Ovary (tissue), 3 donors: ENCODE results near the gene HYKK.

Experiments used
- EP300 ChIP-seq: sonication (generic); formaldehyde crosslinking; IDR thresholded peaks from one replicate; pipeline ENCODE4 v1.6.1; 2017; ENCODE audit warnings: antibody characterized with exemption
- POLR2A ChIP-seq: fragments of 450-650 bp; IDR thresholded peaks from one replicate; pipeline ENCODE4 v1.6.1; 2017; ENCODE audit warnings: antibody characterized with exemption, mild to moderate bottlenecking, moderate library complexity
- TF ChIP-seq, protein P1 (sequence below), 3 donors: fragments of 450-650 bp in 2 of 3; fragments of 200-600 bp in 1 of 3; IDR thresholded peaks; one replicate each; pipeline versions ENCODE4 v1.5.1 to v1.8.0; 2016 to 2022; ENCODE audit warnings: antibody characterized with exemption in 3 of 3, mild to moderate bottlenecking in 1 of 3
- donor health status: DM: no; HTN: no; CAD: no.

- TF ChIP-seq, protein P1, sequence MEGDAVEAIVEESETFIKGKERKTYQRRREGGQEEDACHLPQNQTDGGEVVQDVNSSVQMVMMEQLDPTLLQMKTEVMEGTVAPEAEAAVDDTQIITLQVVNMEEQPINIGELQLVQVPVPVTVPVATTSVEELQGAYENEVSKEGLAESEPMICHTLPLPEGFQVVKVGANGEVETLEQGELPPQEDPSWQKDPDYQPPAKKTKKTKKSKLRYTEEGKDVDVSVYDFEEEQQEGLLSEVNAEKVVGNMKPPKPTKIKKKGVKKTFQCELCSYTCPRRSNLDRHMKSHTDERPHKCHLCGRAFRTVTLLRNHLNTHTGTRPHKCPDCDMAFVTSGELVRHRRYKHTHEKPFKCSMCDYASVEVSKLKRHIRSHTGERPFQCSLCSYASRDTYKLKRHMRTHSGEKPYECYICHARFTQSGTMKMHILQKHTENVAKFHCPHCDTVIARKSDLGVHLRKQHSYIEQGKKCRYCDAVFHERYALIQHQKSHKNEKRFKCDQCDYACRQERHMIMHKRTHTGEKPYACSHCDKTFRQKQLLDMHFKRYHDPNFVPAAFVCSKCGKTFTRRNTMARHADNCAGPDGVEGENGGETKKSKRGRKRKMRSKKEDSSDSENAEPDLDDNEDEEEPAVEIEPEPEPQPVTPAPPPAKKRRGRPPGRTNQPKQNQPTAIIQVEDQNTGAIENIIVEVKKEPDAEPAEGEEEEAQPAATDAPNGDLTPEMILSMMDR (IDR thresholded peaks at IDR 0.05), result no peak
- TF ChIP-seq POLR2A (no peak), EP300 (no peak)
These were observed 25.5 kb upstream of the HYKK start for GRCh38 chr15:78481917-78482316.
